ENCODE results near the gene SSX5. TPM values are rescaled to one million over a fixed set of nuclear protein-coding genes. Genes with fewer than 3 reads are reported as not detected.
"Not testable (repeated sequence)": the region's sequence is repeated elsewhere in the genome, so short reads cannot be mapped to it uniquely, and the experiment has no call there.

SSX5 gene
- polyA plus RNA-seq (ENCODE audit: insufficient read length in 4 of 4): not detected

GRCh38 chrX:48196745-48197201, at the start of gene SSX5:
Gene SSX5 (minus strand): TSS chrX:48196795. CDS start chrX:48195358, 1,437 bp downstream.
- DNase-seq (ENCODE audit: low read depth in 4 of 4, low spot score in 2 of 4): no peak

GRCh38 chrX:48224196-48224595, 27.6 kb upstream of the SSX5 start:
- DNase-seq (ENCODE audit: low read depth in 4 of 4, low spot score in 2 of 4): not testable (repeated sequence)

GRCh38 chrX:48214341-48214740, 17.7 kb upstream of the SSX5 start:
- not testable (repeated sequence) for DNase-seq (ENCODE audit: low read depth in 4 of 4, low spot score in 2 of 4)

- not testable (repeated sequence) for DNase-seq (ENCODE audit: low read depth in 4 of 4, low spot score in 2 of 4)
These were observed 6.6 kb downstream of the SSX5 start for GRCh38 chrX:48190024-48190423.

- not testable (repeated sequence) for DNase-seq (ENCODE audit: low read depth in 4 of 4, low spot score in 2 of 4)
These were observed 14.7 kb downstream of the SSX5 start for GRCh38 chrX:48181882-48182281.

GRCh38 chrX:48180811-48181210, 15.8 kb downstream of the SSX5 start:
- no peak for DNase-seq (ENCODE audit: low read depth in 4 of 4, low spot score in 2 of 4)

- DNase-seq (ENCODE audit: low read depth in 4 of 4, low spot score in 2 of 4): no peak
These were observed 16.9 kb downstream of the SSX5 start for GRCh38 chrX:48179691-48180090.

GRCh38 chrX:48166322-48166721, 30.3 kb downstream of the SSX5 start:
- not testable (repeated sequence) for DNase-seq (ENCODE audit: low read depth in 4 of 4, low spot score in 2 of 4)

- DNase-seq (ENCODE audit: low read depth in 4 of 4, low spot score in 2 of 4): no peak
These were observed 31.4 kb downstream of the SSX5 start for GRCh38 chrX:48165241-48165640.

- DNase-seq (ENCODE audit: low read depth in 4 of 4, low spot score in 2 of 4): no peak
These were observed 40.6 kb downstream of the SSX5 start for GRCh38 chrX:48156014-48156413.

- DNase-seq (ENCODE audit: low read depth in 4 of 4, low spot score in 2 of 4): no peak
These were observed 41.8 kb downstream of the SSX5 start for GRCh38 chrX:48154796-48155195.

- DNase-seq (ENCODE audit: low read depth in 4 of 4, low spot score in 2 of 4): no peak
These were observed 42.8 kb downstream of the SSX5 start for GRCh38 chrX:48153769-48154168.

- DNase-seq (ENCODE audit: low read depth in 4 of 4, low spot score in 2 of 4): not testable (repeated sequence)
These were observed 53.9 kb downstream of the SSX5 start for GRCh38 chrX:48142697-48143096.

- not testable (repeated sequence) for DNase-seq (ENCODE audit: low read depth in 4 of 4, low spot score in 2 of 4)
These were observed 54.6 kb downstream of the SSX5 start for GRCh38 chrX:48141810-48142508.

GRCh38 chrX:48139076-48139475, 57.5 kb downstream of the SSX5 start:
- not testable (repeated sequence) for DNase-seq (ENCODE audit: low read depth in 4 of 4, low spot score in 2 of 4)

Other genes with a start within 250 kb of the SSX5 start
- 10 to 100 TPM in 3 of 4 donors, 1 to 10 TPM in 1; 8.7 to 13.6 (median 10.4) TPM for gene ZNF182, start 192.8 kb downstream of the SSX5 start, polyA plus RNA-seq (ENCODE audit: insufficient read length in 4 of 4)
- under 1 TPM in 1 of 4 donors, not detected in 3; 0.62 TPM for gene SPACA5, start 189.8 kb downstream of the SSX5 start, polyA plus RNA-seq (ENCODE audit: insufficient read length in 4 of 4)
- gene ZNF630, start 125.2 kb downstream of the SSX5 start, polyA plus RNA-seq (ENCODE audit: insufficient read length in 4 of 4): 1 to 10 TPM; 3.1 to 4.6 (median 4.0) TPM
- gene SPACA5B, start 66.2 kb downstream of the SSX5 start, polyA plus RNA-seq (ENCODE audit: insufficient read length in 4 of 4): under 1 TPM in 1 of 4 donors, not detected in 3; 0.58 TPM
- gene SSX1, start 58.6 kb upstream of the SSX5 start, polyA plus RNA-seq (ENCODE audit: insufficient read length in 4 of 4): not detected
- gene SSX3, start 159.9 kb upstream of the SSX5 start, polyA plus RNA-seq (ENCODE audit: insufficient read length in 4 of 4): not detected
- not detected for gene SSX4, start 186.7 kb upstream of the SSX5 start, polyA plus RNA-seq (ENCODE audit: insufficient read length in 4 of 4)
- gene SSX4B, start 215.2 kb upstream of the SSX5 start, polyA plus RNA-seq (ENCODE audit: insufficient read length in 4 of 4): not detected

All from left renal cortex interstitium (tissue), 4 donors.